ENCODE data around the gene ZNF225. TPM values are rescaled to one million over a fixed set of nuclear protein-coding genes. Genes with fewer than 3 reads are reported as not detected.

The ZNF225 gene
- total RNA-seq, 1 donor from 2014 or later, result 0.63 TPM

DNA sequence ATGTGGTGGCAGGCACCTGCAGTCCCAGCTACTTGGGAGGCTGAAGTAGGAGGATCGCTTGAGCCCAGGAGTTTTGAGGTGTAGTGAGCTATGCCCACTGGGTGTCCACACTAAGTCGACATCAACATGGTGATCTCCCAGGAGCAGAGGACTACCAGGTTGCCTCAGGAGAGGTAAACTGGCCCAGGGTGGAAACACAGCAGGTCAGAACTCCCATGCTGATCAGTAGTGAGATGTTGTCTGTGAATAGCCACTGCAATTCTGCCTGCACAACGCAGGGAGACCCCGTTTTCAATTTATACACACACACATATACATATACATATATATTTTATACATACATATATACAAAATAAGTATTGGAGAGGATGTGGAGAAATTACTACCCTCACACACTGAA, 21.1 kb upstream of the ZNF225 start:
- H3K4me3 ChIP-seq (ENCODE audit: low read depth, low read length), result no peak overlapping the region
- no peak for DNase-seq (ENCODE audit: low read depth)
- no peak for TF ChIP-seq CTCF (conservative IDR thresholded peaks at IDR 0.05; ENCODE audit: low read depth, low read length)

DNA sequence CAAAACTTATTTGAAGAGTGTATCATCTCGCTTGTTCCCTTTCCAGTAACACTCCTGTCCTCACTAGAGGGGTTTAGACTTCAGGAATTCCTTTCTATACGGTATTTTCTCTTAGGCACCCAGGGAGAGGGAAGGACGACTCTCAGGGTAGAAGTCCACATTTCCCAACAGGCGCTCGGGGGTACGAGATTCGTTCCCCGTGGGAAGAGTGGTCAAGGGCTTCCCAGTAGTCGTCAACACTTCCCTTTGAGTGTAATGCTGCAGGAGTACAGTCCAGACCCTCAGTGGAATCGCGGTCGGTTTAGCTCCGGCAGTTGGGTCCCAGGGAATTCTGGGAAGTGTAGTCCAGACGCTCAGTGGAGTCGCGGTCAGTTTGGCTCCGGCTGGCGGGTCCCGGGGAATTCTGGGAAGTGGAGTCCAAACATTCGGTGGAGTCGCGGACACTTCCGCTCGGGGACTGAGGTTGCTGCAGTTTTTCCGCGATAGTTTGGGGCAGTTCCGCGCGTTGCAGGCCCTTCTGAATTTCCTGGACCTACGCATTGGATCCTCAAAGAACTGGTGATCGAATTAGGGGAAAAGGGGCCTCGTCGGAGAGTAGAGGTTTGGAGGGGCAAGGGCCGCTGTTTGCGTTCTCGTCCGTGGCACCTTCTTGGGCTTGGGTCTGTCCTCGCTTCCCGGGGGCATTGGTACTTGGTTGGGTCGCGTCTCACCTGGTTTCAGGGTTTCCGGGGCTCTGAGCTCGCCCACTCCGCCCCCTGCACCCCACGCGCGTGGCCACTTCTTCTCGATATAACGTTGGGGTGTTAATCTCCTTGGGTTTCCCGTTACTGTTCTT, 19.1 kb upstream of the ZNF225 start, which contains the start of gene ZNF224:
Gene ZNF224 (plus strand): TSS at position 431 of the 835 bp plus-strand sequence. CDS start 3,513 bp downstream, outside the sequence.
- peak within 1 kb of the TSS; percentile 70 for H3K4me3 ChIP-seq (ENCODE audit: low read depth, low read length)
- peak; percentile 52 for DNase-seq (ENCODE audit: low read depth)
- TF ChIP-seq CTCF (conservative IDR thresholded peaks at IDR 0.05; ENCODE audit: low read depth, low read length), result no peak

GRCh38 chr19:44107751-44108150, 5.4 kb upstream of the ZNF225 start:
- H3K4me3 ChIP-seq (ENCODE audit: low read depth, low read length), result no peak overlapping the region
- DNase-seq (ENCODE audit: low read depth), result no peak
- TF ChIP-seq CTCF (conservative IDR thresholded peaks at IDR 0.05; ENCODE audit: low read depth, low read length), result no peak

DNA sequence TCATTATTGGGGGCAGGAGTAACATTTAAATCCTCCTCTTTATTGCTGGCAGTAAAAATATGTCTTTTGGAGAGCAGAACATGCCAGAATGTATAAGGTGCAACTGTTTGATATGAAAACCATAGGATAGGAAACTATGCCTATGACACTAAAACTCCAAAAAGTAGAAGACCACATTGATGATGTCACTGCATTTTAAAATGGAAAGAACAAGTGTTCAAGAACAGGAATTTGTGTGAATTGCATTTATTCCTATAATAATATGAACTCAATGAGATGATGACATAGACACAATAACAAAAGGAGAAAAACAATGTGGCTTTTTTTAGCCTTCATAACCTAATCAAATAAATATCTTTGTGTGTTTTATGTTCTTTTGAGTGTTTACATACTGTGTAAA, 3.7 kb upstream of the ZNF225 start:
- H3K4me3 ChIP-seq (ENCODE audit: low read depth, low read length), result no peak overlapping the region
- no peak for DNase-seq (ENCODE audit: low read depth)
- TF ChIP-seq CTCF (conservative IDR thresholded peaks at IDR 0.05; ENCODE audit: low read depth, low read length), result no peak

- H3K4me3 ChIP-seq (ENCODE audit: low read depth, low read length), result peak overlapping the region; percentile 86
- no peak for DNase-seq (ENCODE audit: low read depth)
- TF ChIP-seq CTCF (conservative IDR thresholded peaks at IDR 0.05; ENCODE audit: low read depth, low read length), result no peak
Observed at GRCh38 chr19:44111910-44112463, 1.2 kb upstream of the ZNF225 start.

DNA sequence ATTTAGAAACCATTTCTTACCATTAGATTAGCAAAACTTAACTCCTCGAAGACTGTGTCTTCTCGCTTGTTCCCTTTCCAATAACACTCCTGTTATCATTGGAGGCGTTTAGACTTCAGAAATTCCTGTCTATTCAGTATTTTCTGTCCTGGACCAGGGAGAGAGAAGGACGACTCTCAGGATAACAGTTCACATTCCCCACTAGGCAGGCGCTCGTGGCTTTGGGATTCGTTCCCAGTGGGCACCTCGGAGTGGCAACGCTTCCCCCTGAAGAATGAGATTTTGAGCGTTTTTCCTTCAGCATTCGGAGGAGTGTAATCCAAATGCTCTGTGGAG, 429 bp upstream of the ZNF225 start:
- H3K4me3 ChIP-seq (ENCODE audit: low read depth, low read length), result peak overlapping the region; percentile 86
- DNase-seq (ENCODE audit: low read depth), result no peak
- no peak for TF ChIP-seq CTCF (conservative IDR thresholded peaks at IDR 0.05; ENCODE audit: low read depth, low read length)

Data from epithelial cell of proximal tubule (primary cell).